RWPE1 (cell line): ENCODE measurements around the gene DNAH2.
"Not testable (repeated sequence)": the region's sequence is repeated elsewhere in the genome, so short reads cannot be mapped to it uniquely, and the experiment has no call there.

Experiments
- CTCF ChIA-PET: fragments of 350-600 bp; sonication (Branson Sonifier 250); formaldehyde crosslinking; extraction: SDS; loops from one replicate; lab custom pipeline; 2021; lab: Yijun Ruan, JAX
- POLR2A ChIA-PET: fragments of 400-600 bp; formaldehyde crosslinking; extraction: SDS; loops from one replicate; lab custom pipeline; 2020; ENCODE audit warnings: antibody characterized with exemption; ENCODE audit not compliant: low non-redundant PET; lab: Yijun Ruan, JAX
- DNase-seq: peaks from one replicate; pipeline ENCODE4 v3.0.0; 2012; ENCODE audit warnings: low spot score
- H3K27ac ChIP-seq: fragments of 450-650 bp; 2 replicates; pipeline ENCODE4 v1.5.1; 2017
- CTCF ChIP-seq: fragments of 450-650 bp; conservative IDR thresholded peaks from 2 replicates; pipeline ENCODE4 v1.5.1; 2017; ENCODE audit warnings: low read depth, mild to moderate bottlenecking

Gene DNAH2

GRCh38 chr17:7809086-7809790 lies 91.7 kb downstream of the DNAH2 start:
- POLR2A ChIA-PET, result no interaction called here
- no peak for TF ChIP-seq CTCF
- H3K27ac ChIP-seq, result peak overlapping the region; percentile 73
- DNase-seq, result peak; percentile 86
- CTCF ChIA-PET, result interaction anchor here (0.8 to 1.4 kb wide), 2 partner anchors 66 to 188 kb away, joined by 6 to 8 read pairs; no protein-coding TSS in a partner anchor

- CTCF ChIA-PET, result interaction anchor here (0.8 kb wide), 1 partner anchor 189 kb away, joined by 6 read pairs; no protein-coding TSS in a partner anchor
- DNase-seq, POLR2A ChIA-PET: not testable (repeated sequence)
- H3K27ac ChIP-seq, result peak overlapping the region; percentile 73
Observed at GRCh38 chr17:7809791-7810343, 92.3 kb downstream of the DNAH2 start.

- TF ChIP-seq CTCF, result no peak
- no peak overlapping the region for H3K27ac ChIP-seq
- DNase-seq, result no peak
- CTCF ChIA-PET, result interaction anchor here (0.6 to 1.0 kb wide), 3 partner anchors 24 to 239 kb away, joined by 3 to 5 read pairs (median 4); no protein-coding TSS in a partner anchor
- POLR2A ChIA-PET, result no interaction called here
Observed at GRCh38 chr17:7811251-7811650, 93.7 kb downstream of the DNAH2 start.

- no peak overlapping the region for H3K27ac ChIP-seq
- ChIA-PET CTCF (no interaction called here), POLR2A (no interaction called here)
- no peak for TF ChIP-seq CTCF
- DNase-seq, result no peak
Observed at GRCh38 chr17:7814969-7815368, 97.4 kb downstream of the DNAH2 start.

GRCh38 chr17:7816926-7817642 lies 99.5 kb downstream of the DNAH2 start:
- CTCF ChIA-PET, result interaction anchor here (0.6 to 0.8 kb wide), 3 partner anchors 9 to 34 kb away, joined by 3 to 4 read pairs (median 3); no protein-coding TSS in a partner anchor
- POLR2A ChIA-PET, result no interaction called here
- no peak overlapping the region for H3K27ac ChIP-seq
- no peak for DNase-seq
- TF ChIP-seq CTCF, result no peak

GRCh38 chr17:7817643-7817964 lies 100.1 kb downstream of the DNAH2 start:
- POLR2A ChIA-PET, result no interaction called here
- no peak for DNase-seq
- CTCF ChIA-PET, result no interaction called here
- no peak for TF ChIP-seq CTCF
- no peak overlapping the region for H3K27ac ChIP-seq
